PC-9 (cell line): ENCODE results near the gene DMXL1. TPM values are rescaled to one million over a fixed set of nuclear protein-coding genes. Genes with fewer than 3 reads are reported as not detected.
"Not testable (repeated sequence)": the region's sequence is repeated elsewhere in the genome, so short reads cannot be mapped to it uniquely, and the experiment has no call there.

Source experiments
- BruUV-seq: library from RNA; stranded (reverse); fragments of 400-500 nt; replicated peaks from 2 replicates; lab custom pipeline; 2021; lab: Mats Ljungman, UMichigan
- CTCF ChIA-PET: fragments of 300-600 bp; sonication (Branson Sonifier 250); formaldehyde crosslinking; loops from one replicate; lab custom pipeline; 2022; ENCODE audit warnings: antibody characterized with exemption; lab: Charles Lee
- POLR2A ChIA-PET: fragments of 300-600 bp; sonication (Branson Sonifier 250); formaldehyde crosslinking; loops from one replicate; lab custom pipeline; 2022; ENCODE audit warnings: antibody characterized with exemption; ENCODE audit not compliant: unreplicated experiment; lab: Charles Lee
- DNase-seq, 2 experiments: peaks; one replicate each; pipeline versions ENCODE4 v3.0.0 to v3.0.0-alpha.2; 2015 to 2022; ENCODE audit warnings: mixed read lengths in 1 of 2
- H2AFZ ChIP-seq: fragments of 200-600 bp; sonication (generic); 2 replicates; pipeline ENCODE4 v1.8.1; 2017; ENCODE audit warnings: antibody characterized with exemption
- H3F3A ChIP-seq: fragments of 200-600 bp; sonication (generic); 2 replicates; pipeline ENCODE4 v1.8.1; 2017; ENCODE audit warnings: antibody characterized with exemption, mild to moderate bottlenecking, low read depth; ENCODE audit not compliant: insufficient read depth
- H3K27ac ChIP-seq: fragments of 200-600 bp; sonication (generic); 2 replicates; pipeline ENCODE4 v1.6.1; 2016; ENCODE audit warnings: mixed run types
- H3K27me3 ChIP-seq: fragments of 200-600 bp; sonication (generic); 2 replicates; pipeline ENCODE4 v1.6.1; 2016; ENCODE audit warnings: low read depth, mixed run types; ENCODE audit not compliant: insufficient read depth
- H3K36me3 ChIP-seq: fragments of 200-600 bp; sonication (generic); 2 replicates; pipeline ENCODE4 v1.6.1; 2016; ENCODE audit warnings: low read depth, mixed run types
- H3K4me1 ChIP-seq: fragments of 200-600 bp; sonication (generic); replicated peaks from 2 replicates; pipeline ENCODE4 v1.6.1; 2016; ENCODE audit warnings: mixed run types; ENCODE audit not compliant: insufficient read depth
- H3K4me2 ChIP-seq: fragments of 200-600 bp; sonication (generic); 2 replicates; pipeline ENCODE4 v1.6.1; 2017; ENCODE audit warnings: mixed run types
- H3K4me3 ChIP-seq: fragments of 200-600 bp; sonication (generic); 2 replicates; pipeline ENCODE4 v1.6.1; 2016; ENCODE audit warnings: mixed run types
- H3K79me2 ChIP-seq: fragments of 200-600 bp; sonication (generic); 2 replicates; pipeline ENCODE4 v1.6.1; 2017; ENCODE audit warnings: low read depth, mixed run types
- H3K9me2 ChIP-seq: fragments of 200-600 bp; sonication (generic); 2 replicates; pipeline ENCODE4 v1.8.1; 2017; ENCODE audit warnings: mild to moderate bottlenecking; ENCODE audit not compliant: insufficient read depth
- H3K9me3 ChIP-seq: fragments of 200-600 bp; sonication (generic); 2 replicates; pipeline ENCODE4 v1.8.1; 2016; ENCODE audit warnings: low read depth; ENCODE audit not compliant: insufficient read depth
- H4K20me1 ChIP-seq: fragments of 200-600 bp; sonication (generic); 2 replicates; pipeline ENCODE4 v1.8.1; 2017; ENCODE audit not compliant: insufficient read depth
- CTCF ChIP-seq: fragments of 200-600 bp; sonication (generic); conservative IDR thresholded peaks from 2 replicates; pipeline ENCODE4 v1.6.1; 2017; ENCODE audit warnings: mixed run types, antibody characterized with exemption, mild to moderate bottlenecking, moderate library complexity
- EZH2 ChIP-seq: fragments of 200-600 bp; sonication (generic); IDR thresholded peaks from 2 replicates; pipeline ENCODE4 v1.8.0; 2017; ENCODE audit warnings: antibody characterized with exemption, low read depth
- intact Hi-C: fragments of 100-400 bp; cut with micrococcal nuclease; formaldehyde crosslinking; loops from one replicate; pipeline ENCODE4 v1.10.0; 2022; ENCODE audit not compliant: unreplicated experiment
- total RNA-seq: library from RNA; stranded (reverse); gene quantifications from 2 replicates; pipeline ENCODE4 v1.2.3, GENCODE V29; 2021

The DMXL1 gene
- total RNA-seq, 1 experiment from 2014 or later, result 27.3 TPM

DNA sequence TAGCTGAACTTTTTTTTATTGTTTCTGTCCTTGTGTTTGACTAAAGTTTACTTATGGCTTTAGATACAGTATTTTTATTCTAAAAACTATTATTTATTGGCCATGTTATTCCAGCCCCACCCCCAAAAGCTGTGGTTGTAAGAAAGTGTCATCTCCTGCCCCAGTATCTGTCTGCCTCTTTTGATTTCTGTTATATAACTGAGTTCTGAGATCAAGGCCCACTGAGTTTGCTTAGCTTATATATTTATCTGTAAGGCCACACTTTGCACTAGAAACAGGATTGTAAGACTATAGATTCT lies 168.2 kb downstream of the DMXL1 start:
- H3K27me3 ChIP-seq, result no peaks in the 10 kb centered on the region
- no peak overlapping the region for H3K4me2 ChIP-seq
- no peak for TF ChIP-seq CTCF
- TF ChIP-seq EZH2, result no peak
- no peaks in the 10 kb centered on the region for H3K9me3 ChIP-seq
- no peaks in the 10 kb centered on the region for H3K9me2 ChIP-seq
- ChIA-PET CTCF (no interaction called here), POLR2A (no interaction called here)
- H3K36me3 ChIP-seq, result no peaks in the 10 kb centered on the region
- no peaks in the 10 kb centered on the region for H3K4me1 ChIP-seq
- intact Hi-C loops, result no loop called here
- DNase-seq, result no peak
- H3K4me3 ChIP-seq, result no peak overlapping the region
- no peak overlapping the region for H2AFZ ChIP-seq
- H4K20me1 ChIP-seq, result no peaks in the 10 kb centered on the region
- BruUV-seq, result no TSS peak
- no peaks in the 10 kb centered on the region for H3F3A ChIP-seq
- H3K27ac ChIP-seq, result no peak overlapping the region
- no peaks in the 10 kb centered on the region for H3K79me2 ChIP-seq

- POLR2A ChIA-PET, CTCF ChIA-PET, BruUV-seq, H3K79me2 ChIP-seq, H3K4me2 ChIP-seq, H3F3A ChIP-seq, H3K4me3 ChIP-seq, H2AFZ ChIP-seq, H3K36me3 ChIP-seq, H3K27me3 ChIP-seq, H4K20me1 ChIP-seq, H3K27ac ChIP-seq, H3K4me1 ChIP-seq, DNase-seq, H3K9me2 ChIP-seq, intact Hi-C loops, H3K9me3 ChIP-seq: not testable (repeated sequence)
Measured at GRCh38 chr5:119239826-119240225, 168.9 kb downstream of the DMXL1 start.

GRCh38 chr5:119243888-119244287 lies 173.0 kb downstream of the DMXL1 start:
- no peaks in the 10 kb centered on the region for H3K9me2 ChIP-seq
- H3K9me3 ChIP-seq, result no peaks in the 10 kb centered on the region
- no peaks in the 10 kb centered on the region for H4K20me1 ChIP-seq
- no peaks in the 10 kb centered on the region for H3F3A ChIP-seq
- intact Hi-C loops, result no loop called here
- TF ChIP-seq EZH2, result no peak
- no peak for TF ChIP-seq CTCF
- H3K79me2 ChIP-seq, result no peaks in the 10 kb centered on the region
- H3K4me1 ChIP-seq, result no peaks in the 10 kb centered on the region
- no peak overlapping the region for H2AFZ ChIP-seq
- no peak overlapping the region for H3K27ac ChIP-seq
- no peak for DNase-seq
- no peak overlapping the region for H3K4me3 ChIP-seq
- BruUV-seq, result no TSS peak
- ChIA-PET POLR2A (interaction anchor here (0.5 kb wide), 1 partner anchor 128 kb away, joined by 9 read pairs; no protein-coding TSS in a partner anchor), CTCF (no interaction called here)
- no peak overlapping the region for H3K4me2 ChIP-seq
- H3K27me3 ChIP-seq, result no peaks in the 10 kb centered on the region
- H3K36me3 ChIP-seq, result no peaks in the 10 kb centered on the region
